Measurements from ENCODE around the gene FCRL3. TPM values are rescaled to one million over a fixed set of nuclear protein-coding genes. Genes with fewer than 3 reads are reported as not detected.
"Not testable (repeated sequence)": the region's sequence is repeated elsewhere in the genome, so short reads cannot be mapped to it uniquely, and the experiment has no call there.

The FCRL3 gene, protein sequence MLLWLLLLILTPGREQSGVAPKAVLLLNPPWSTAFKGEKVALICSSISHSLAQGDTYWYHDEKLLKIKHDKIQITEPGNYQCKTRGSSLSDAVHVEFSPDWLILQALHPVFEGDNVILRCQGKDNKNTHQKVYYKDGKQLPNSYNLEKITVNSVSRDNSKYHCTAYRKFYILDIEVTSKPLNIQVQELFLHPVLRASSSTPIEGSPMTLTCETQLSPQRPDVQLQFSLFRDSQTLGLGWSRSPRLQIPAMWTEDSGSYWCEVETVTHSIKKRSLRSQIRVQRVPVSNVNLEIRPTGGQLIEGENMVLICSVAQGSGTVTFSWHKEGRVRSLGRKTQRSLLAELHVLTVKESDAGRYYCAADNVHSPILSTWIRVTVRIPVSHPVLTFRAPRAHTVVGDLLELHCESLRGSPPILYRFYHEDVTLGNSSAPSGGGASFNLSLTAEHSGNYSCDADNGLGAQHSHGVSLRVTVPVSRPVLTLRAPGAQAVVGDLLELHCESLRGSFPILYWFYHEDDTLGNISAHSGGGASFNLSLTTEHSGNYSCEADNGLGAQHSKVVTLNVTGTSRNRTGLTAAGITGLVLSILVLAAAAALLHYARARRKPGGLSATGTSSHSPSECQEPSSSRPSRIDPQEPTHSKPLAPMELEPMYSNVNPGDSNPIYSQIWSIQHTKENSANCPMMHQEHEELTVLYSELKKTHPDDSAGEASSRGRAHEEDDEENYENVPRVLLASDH
- 1 to 10 TPM in 1 of 8 experiments, under 1 TPM in 4, not detected in 3; 0.11 to 1.2 (median 0.23) TPM for total RNA-seq

DNA sequence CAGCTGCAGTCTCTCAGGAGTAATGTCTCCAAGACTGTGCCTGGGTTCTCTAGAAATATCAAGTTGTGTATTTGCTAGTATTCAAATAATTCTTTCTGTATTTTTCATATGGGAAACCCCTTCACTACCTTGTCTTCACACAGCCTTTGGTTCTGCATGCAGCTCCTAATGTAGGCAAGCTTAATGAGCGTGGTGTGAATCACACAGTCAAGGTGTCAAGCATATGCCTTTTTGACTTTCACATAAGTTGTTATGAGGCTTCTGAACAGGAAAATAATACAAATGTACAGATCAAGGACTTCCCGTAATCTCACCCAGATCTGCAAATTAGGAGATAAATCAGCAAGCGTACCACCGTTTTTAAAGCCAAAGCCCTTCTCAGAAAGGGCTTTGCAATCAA, at the start of gene FCRL3:
FCRL3 (minus strand) TSS at position 38 of the 400 bp plus-strand sequence. CDS start 280 bp downstream, outside the sequence.
- Histone ChIP-seq H3K4me3 (no peak within 1 kb of the TSS), H3K27ac (no peak within 1 kb of the TSS), H3K4me1 (replicated peaks in 1 of 2) (no peaks in the 10 kb centered on the region)
- no peak for ATAC-seq (replicated peaks in 6 of 8)
- in situ Hi-C loops (cut with MboI; ENCODE audit: low pct_unique_long_range_greater_than_20kb in 2 of 9, low sequenced_read_pairs in 9 of 9, unreplicated experiment in 9 of 9), result no loop called here
- WGBS, 10 experiments, result 20 to 100% (median 89%) methylated on average over 1 to 4 of the region's 4 CpGs

DNA sequence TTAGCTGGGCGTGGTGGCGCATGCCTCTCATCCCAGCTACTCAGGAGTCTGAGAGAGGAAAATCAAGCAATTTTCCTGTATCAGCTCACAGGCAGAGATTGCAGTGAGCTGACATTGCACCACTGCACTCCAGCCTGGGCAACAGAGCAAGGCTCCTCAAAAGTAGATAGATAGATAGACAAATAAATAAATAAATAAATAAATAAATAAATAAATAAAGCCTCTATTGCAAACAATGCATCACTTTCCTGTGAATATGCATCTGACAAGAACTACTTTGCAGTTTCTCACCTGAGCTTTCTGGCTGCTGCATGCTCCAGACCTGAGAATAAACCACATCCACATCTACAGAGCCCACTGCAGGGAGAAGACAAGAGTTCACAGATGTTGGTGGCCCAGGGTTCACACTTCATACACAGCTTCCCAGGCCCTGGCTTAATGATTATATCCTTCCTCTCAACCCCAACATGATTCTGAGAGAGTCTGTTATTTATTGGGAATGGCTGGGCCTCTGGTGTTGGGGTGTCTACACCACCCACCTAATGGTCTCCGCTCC, 47.8 kb upstream of the FCRL3 start:
- ATAC-seq (replicated peaks in 6 of 8), result no peak
- Histone ChIP-seq H3K4me3 (no peak overlapping the region), H3K4me1 (replicated peaks in 1 of 2) (no peaks in the 10 kb centered on the region), H3K27ac (no peak overlapping the region)
- WGBS, 10 experiments, result 47 to 100% (median 100%) methylated on average over 1 to 3 of the region's 3 CpGs; no CpG with 5 or more reads in 3 of the 10 experiments
- in situ Hi-C loops (cut with MboI; ENCODE audit: low pct_unique_long_range_greater_than_20kb in 2 of 9, low sequenced_read_pairs in 9 of 9, unreplicated experiment in 9 of 9), result no loop called here

DNA sequence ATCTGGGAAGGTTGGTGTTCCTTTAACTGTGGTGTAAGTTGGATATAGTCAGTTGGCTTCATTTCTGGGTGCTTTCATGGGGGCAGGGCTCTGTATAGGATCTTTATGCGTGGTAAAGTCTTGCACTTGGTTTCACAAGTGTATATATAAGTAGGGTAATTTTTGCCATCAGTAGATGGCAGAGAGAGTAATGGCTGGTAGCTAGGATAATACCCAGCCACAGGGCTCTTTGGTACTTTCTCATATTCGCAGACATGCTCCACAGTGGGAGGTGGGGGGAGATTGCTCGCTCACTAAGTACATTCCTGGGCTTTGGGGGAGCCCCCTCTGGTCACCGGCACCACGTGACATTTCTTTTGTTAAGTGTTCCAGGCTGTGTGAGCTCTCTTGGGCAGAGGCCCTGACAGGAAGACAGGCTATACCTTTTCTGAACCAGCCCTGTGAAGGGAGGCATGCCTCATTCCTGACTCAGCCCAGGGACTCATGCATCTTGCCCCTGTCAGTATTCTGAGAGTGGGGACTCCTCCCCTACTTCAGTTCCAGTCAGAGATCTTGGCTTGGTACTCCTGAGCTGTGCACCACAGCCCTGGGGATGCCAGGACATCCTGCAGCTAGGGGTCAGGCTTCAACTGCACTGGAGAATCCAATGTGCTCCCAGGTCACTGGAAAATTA, 38.8 kb upstream of the FCRL3 start:
- H3K4me1 ChIP-seq (replicated peaks in 1 of 2), result no peaks in the 10 kb centered on the region
- no peak overlapping the region for H3K27ac ChIP-seq
- 0 to 70% (median 48%) methylated on average over 1 to 5 of the region's 5 CpGs; no CpG with 5 or more reads in 3 of the 10 experiments for WGBS, 10 experiments
- no peak overlapping the region for H3K4me3 ChIP-seq
- in situ Hi-C loops (cut with MboI; ENCODE audit: low pct_unique_long_range_greater_than_20kb in 2 of 9, low sequenced_read_pairs in 9 of 9, unreplicated experiment in 9 of 9), result no loop called here
- no peak for ATAC-seq (replicated peaks in 6 of 8)

DNA sequence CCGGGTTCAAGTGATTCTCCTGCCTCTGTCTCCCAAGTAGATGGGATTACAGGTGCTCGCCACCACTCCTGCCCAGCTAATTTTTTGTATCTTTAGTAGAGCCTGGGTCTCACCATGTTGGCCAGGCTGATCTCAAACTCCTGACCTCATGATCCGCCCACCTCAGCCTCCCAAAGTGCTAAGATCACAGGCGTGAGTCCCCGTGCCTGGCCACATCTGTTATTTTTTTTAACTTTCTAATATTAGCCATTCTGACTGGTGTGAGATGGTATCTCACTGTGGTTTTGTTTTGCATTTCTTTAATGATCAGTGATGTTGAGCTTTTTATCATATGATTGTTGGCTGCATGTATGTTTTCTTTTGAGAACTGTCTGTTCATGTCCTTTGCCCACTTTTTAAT, 35.4 kb upstream of the FCRL3 start:
- in situ Hi-C loops (cut with MboI; ENCODE audit: low pct_unique_long_range_greater_than_20kb in 2 of 9, low sequenced_read_pairs in 9 of 9, unreplicated experiment in 9 of 9); ATAC-seq (replicated peaks in 6 of 8): not testable (repeated sequence)

DNA sequence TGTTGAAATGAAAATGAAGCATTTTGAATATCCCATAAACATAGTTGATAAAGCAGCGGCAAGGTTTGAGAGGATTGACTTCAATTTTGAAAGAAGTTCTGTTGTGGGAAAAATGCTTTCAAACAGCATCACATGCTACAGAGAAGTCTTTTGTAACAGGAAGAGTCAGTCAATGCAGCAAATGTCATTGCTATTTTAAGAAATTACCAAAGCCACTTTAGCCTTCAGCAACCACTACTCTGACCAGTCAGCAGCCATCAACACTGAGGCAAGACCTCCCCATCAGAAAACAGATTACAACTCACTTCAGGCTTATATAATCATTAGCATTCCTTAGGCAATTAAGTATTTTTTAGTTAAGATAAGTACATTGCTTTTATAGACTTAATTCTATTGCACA, 33.8 kb upstream of the FCRL3 start:
- Histone ChIP-seq H3K27ac (no peak overlapping the region), H3K4me1 (replicated peaks in 1 of 2) (no peaks in the 10 kb centered on the region), H3K4me3 (no peak overlapping the region)
- 0 to 100% (median 87%) methylated on average over 1 of the region's 1 CpG; no CpG with 5 or more reads in 1 of the 10 experiments for WGBS, 10 experiments
- in situ Hi-C loops (cut with MboI; ENCODE audit: low pct_unique_long_range_greater_than_20kb in 2 of 9, low sequenced_read_pairs in 9 of 9, unreplicated experiment in 9 of 9), result no loop called here
- ATAC-seq (replicated peaks in 6 of 8), result no peak

More for the DNA sequence above, 35.4 kb upstream of the FCRL3 start:
- WGBS, 10 experiments, result 29 to 100% (median 83%) methylated on average over 1 to 5 of the region's 5 CpGs; no CpG with 5 or more reads in 2 of the 10 experiments
- not testable (repeated sequence) for H3K4me1 ChIP-seq (replicated peaks in 1 of 2); H3K27ac ChIP-seq; H3K4me3 ChIP-seq

DNA sequence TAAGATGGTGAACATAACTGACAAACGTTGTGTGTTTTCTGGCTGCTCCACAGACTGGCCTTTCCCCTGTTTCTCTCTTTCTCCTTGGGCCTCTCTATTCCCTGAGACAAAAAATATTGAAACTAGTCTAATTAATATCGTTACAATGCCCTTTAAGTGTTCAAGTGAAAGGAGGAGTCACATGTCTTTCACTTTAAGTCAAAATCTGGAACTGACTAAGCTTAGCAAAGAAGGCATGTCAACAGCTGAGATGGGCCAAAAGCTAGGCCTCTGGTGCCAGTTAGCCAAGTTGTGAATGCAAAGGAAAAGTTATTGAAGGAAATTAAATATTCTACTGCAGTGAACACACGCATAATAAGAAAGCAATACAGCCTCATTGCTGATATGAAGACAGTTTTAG, 32.2 kb upstream of the FCRL3 start:
- no peak overlapping the region for H3K4me3 ChIP-seq
- H3K4me1 ChIP-seq (replicated peaks in 1 of 2), result no peaks in the 10 kb centered on the region
- in situ Hi-C loops (cut with MboI; ENCODE audit: low pct_unique_long_range_greater_than_20kb in 2 of 9, low sequenced_read_pairs in 9 of 9, unreplicated experiment in 9 of 9), result no loop called here
- no peak for ATAC-seq (replicated peaks in 6 of 8)
- 0 to 83% (median 59%) methylated on average over 1 to 3 of the region's 3 CpGs for WGBS, 10 experiments
- H3K27ac ChIP-seq, result no peak overlapping the region

DNA sequence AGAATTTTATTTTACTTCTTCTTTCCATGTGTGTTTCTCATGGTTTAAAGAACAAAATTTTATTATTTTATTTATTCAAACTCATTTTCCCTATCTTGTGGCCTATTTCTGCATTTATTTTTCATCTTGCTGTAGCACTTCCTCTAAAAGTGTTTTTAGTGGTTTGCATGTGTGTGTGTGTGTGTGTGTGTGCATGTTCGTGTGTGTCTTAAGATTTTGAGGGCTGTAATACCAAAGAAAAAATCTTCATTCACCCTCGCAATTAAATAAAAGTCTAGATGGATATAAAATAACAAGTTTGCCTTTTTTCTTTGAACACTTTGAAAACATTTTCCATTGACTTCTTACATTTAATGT, 24.6 kb upstream of the FCRL3 start:
- H3K27ac ChIP-seq, result no peak overlapping the region
- in situ Hi-C loops (cut with MboI; ENCODE audit: low pct_unique_long_range_greater_than_20kb in 2 of 9, low sequenced_read_pairs in 9 of 9, unreplicated experiment in 9 of 9), result no loop called here
- ATAC-seq (replicated peaks in 6 of 8), result no peak
- H3K4me1 ChIP-seq (replicated peaks in 1 of 2), result no peaks in the 10 kb centered on the region
- 0 to 100% (median 56%) methylated on average over 1 to 2 of the region's 2 CpGs for WGBS, 10 experiments
- H3K4me3 ChIP-seq, result no peak overlapping the region

DNA sequence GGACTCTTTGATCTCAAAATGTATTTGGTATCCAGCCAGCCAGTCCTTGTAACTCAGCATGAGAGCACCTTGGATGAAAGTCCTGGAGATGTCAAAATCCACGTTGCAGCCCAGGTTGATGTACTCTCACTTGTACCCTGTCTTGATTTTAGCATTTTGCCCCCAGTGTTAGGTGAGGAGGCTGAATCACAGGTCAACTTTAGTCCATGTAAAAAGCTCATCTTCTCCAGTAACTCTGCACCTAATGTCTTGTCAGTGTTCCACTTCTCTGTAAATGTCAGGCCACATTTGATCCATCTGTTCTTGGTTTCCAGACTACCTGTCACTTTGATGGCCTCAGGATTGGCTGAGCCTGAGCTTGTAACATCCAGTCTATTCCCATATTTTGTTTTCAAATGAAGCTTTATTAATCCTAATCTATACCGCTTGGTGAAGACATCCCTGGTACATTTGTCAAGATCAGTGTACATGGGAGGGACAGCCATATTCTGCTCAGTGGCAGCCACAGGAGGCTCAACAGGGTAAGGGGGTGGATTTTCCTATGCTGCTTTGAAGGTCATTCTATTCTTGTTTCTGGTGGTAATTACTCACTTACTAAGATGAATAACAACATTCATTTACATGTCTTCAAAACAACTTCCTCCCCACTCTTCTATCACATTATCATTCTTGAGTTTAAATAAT, 24.1 kb upstream of the FCRL3 start:
- in situ Hi-C loops (cut with MboI; ENCODE audit: low pct_unique_long_range_greater_than_20kb in 2 of 9, low sequenced_read_pairs in 9 of 9, unreplicated experiment in 9 of 9), result no loop called here
- 10 to 100% (median 82%) methylated on average over 1 to 2 of the region's 2 CpGs; no CpG with 5 or more reads in 3 of the 10 experiments for WGBS, 10 experiments
- ATAC-seq (replicated peaks in 6 of 8), result no peak
- no peak overlapping the region for H3K27ac ChIP-seq
- H3K4me1 ChIP-seq (replicated peaks in 1 of 2), result no peaks in the 10 kb centered on the region
- H3K4me3 ChIP-seq, result no peak overlapping the region

DNA sequence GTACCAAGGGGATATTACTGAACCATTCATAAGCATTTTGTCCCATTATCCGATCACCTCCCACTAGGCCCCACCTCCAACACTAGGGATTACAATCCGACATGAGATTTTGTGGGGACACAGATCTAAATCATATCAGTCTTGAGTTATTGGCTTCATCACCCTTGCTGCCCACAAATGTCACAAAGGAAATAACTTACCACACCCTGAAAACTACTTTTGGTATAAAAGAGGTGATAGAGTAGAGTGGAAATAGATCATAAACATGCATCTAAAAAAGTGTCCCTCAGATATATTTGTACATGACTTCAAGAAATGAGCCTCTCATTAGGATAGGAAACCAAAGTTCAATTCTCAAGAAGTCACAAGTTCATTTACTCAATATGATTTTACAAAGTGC, 22.6 kb upstream of the FCRL3 start:
- in situ Hi-C loops (cut with MboI; ENCODE audit: low pct_unique_long_range_greater_than_20kb in 2 of 9, low sequenced_read_pairs in 9 of 9, unreplicated experiment in 9 of 9), result no loop called here
- no peaks in the 10 kb centered on the region for H3K4me1 ChIP-seq (replicated peaks in 1 of 2)
- WGBS, 10 experiments, result 0 to 100% (median 82%) methylated on average over 1 to 2 of the region's 2 CpGs; no CpG with 5 or more reads in 1 of the 10 experiments
- no peak overlapping the region for H3K27ac ChIP-seq
- ATAC-seq (replicated peaks in 6 of 8), result no peak
- no peak overlapping the region for H3K4me3 ChIP-seq

DNA sequence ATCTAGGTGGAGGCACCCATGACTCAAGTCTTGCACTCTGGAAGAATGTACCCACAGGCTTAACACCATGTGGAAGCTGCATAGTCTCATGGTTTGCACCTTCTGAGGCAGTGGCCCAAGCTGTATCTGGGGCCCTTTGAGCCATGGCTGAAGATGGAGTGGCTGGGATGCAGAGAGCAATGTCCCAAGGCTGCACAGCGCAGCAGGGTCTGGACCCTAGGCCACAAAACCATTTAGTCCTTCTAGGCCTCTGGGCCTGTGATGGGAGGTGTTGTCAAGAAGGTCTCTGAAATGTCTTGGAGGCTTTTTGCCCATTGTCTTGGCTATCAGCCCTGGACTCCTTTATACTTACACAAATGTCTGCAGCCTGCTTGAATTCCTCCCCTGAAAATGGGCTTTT, 21.4 kb upstream of the FCRL3 start:
- WGBS, 10 experiments, result 78 to 88% (median 85%) methylated on average over 1 of the region's 1 CpG; no CpG with 5 or more reads in 6 of the 10 experiments
- Histone ChIP-seq H3K4me3 (no peak overlapping the region), H3K27ac (no peak overlapping the region), H3K4me1 (replicated peaks in 1 of 2) (no peaks in the 10 kb centered on the region)
- in situ Hi-C loops (cut with MboI; ENCODE audit: low pct_unique_long_range_greater_than_20kb in 2 of 9, low sequenced_read_pairs in 9 of 9, unreplicated experiment in 9 of 9), result no loop called here
- no peak for ATAC-seq (replicated peaks in 6 of 8)

DNA sequence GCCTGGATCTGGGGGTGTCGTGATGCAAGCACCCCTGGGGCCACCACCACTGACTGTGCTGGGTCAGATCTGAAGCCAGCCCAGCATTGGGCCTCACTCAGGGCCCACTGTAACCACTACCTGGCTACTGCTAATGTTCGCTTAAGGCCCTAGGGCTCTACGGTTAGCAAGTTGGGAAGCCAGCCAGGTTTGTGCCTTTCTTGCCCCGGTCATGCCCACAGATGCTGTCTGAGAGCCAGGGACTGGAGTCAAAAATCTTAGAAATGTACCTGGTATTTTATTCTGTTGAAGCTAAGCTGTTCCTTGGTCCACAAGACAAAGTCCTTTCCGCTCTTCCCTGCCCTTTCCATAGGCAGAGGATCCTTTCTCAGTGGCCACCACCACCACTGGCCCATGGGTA, 15.2 kb upstream of the FCRL3 start:
- no peak for ATAC-seq (replicated peaks in 6 of 8)
- WGBS, 10 experiments, result 20 to 94% (median 79%) methylated on average over 1 to 5 of the region's 5 CpGs; no CpG with 5 or more reads in 6 of the 10 experiments
- H3K4me1 ChIP-seq (replicated peaks in 1 of 2), result no peaks in the 10 kb centered on the region
- no peak overlapping the region for H3K27ac ChIP-seq
- in situ Hi-C loops (cut with MboI; ENCODE audit: low pct_unique_long_range_greater_than_20kb in 2 of 9, low sequenced_read_pairs in 9 of 9, unreplicated experiment in 9 of 9), result no loop called here
- no peak overlapping the region for H3K4me3 ChIP-seq

DNA sequence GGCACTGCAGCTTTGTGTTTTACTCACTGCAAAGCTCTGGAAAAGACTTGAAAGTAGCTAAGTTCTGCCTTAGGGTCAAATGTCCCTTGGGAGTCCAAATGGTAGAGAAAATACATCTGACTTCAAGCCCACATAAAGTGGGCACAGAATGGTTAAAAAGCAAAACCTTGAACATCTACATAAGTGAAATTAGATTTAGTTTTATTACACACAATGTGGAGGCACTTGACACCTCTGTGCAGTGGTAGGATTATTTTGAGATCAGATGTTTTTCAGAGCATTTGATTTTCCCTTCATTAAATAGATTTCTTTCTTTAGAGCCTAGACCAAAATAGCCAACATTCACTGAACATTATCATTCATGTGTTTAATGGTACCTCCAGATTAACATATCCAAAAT, 11.2 kb upstream of the FCRL3 start:
- Histone ChIP-seq H3K4me1 (replicated peaks in 1 of 2) (no peaks in the 10 kb centered on the region), H3K27ac (no peak overlapping the region), H3K4me3 (no peak overlapping the region)
- in situ Hi-C loops (cut with MboI; ENCODE audit: low pct_unique_long_range_greater_than_20kb in 2 of 9, low sequenced_read_pairs in 9 of 9, unreplicated experiment in 9 of 9), result no loop called here
- ATAC-seq (replicated peaks in 6 of 8), result no peak

DNA sequence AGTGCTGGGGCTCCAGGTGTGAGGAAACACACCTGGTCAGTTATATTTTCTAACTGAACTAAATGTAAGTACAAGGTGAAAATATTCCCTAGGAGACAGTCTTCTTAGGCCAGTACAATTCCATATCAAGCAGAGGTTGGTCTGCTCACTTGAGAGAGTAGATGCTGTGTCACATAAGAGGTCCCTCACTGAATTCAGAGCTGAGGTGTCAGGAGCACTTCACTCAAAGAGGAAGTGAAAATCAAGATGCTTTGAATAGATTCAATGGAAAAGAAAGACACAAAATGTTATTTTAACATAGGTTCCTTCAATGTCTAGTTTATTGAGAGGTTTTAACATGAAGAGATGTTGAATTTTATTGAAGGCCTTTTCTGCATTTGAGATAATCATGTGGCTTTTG, 4.3 kb upstream of the FCRL3 start:
- Histone ChIP-seq H3K4me3 (no peak overlapping the region), H3K27ac (no peak overlapping the region), H3K4me1 (replicated peaks in 1 of 2) (no peaks in the 10 kb centered on the region)
- no peak for ATAC-seq (replicated peaks in 6 of 8)
- in situ Hi-C loops (cut with MboI; ENCODE audit: low pct_unique_long_range_greater_than_20kb in 2 of 9, low sequenced_read_pairs in 9 of 9, unreplicated experiment in 9 of 9), result no loop called here
